HL-60 (cell line): Measurements from ENCODE around the gene SLC17A3.

Experiments used
- DNase-seq, 2 experiments: peaks; one replicate each; pipeline ENCODE4 v3.0.0-alpha.2; 2010 to 2020; ENCODE audit warnings: low read depth in 1 of 2, low spot score in 1 of 2
- H3K27ac ChIP-seq: fragments of 250-450 bp; sonication (Bioruptor Pico); replicated peaks from 2 replicates; pipeline ENCODE4 v1.5.1; 2020; ENCODE audit warnings: mild to moderate bottlenecking, moderate library complexity
- H3K27me3 ChIP-seq: fragments of 250-450 bp; sonication (Bioruptor Pico); 2 replicates; pipeline ENCODE4 v1.5.1; 2021; ENCODE audit warnings: mild to moderate bottlenecking, moderate library complexity; ENCODE audit not compliant: insufficient read depth, poor library complexity, severe bottlenecking
- H3K4me3 ChIP-seq: replicated peaks from 2 replicates; pipeline ENCODE4 v1.5.1; 2011; ENCODE audit warnings: mild to moderate bottlenecking, control low read depth, low read length; ENCODE audit not compliant: insufficient read depth
- CTCF ChIP-seq: IDR thresholded peaks from one replicate; pipeline ENCODE4 v1.5.1; 2011; ENCODE audit warnings: low read length, control low read depth, inconsistent platforms; ENCODE audit not compliant: insufficient read depth
- GABPA ChIP-seq: IDR thresholded peaks from 2 replicates; pipeline ENCODE4 v1.6.1; 2012; ENCODE audit warnings: low read depth
- POLR2AphosphoS5 ChIP-seq: IDR thresholded peaks from 2 replicates; pipeline ENCODE4 v1.6.1; 2012; ENCODE audit warnings: low read depth
- REST ChIP-seq: IDR thresholded peaks from 2 replicates; pipeline ENCODE4 v1.6.1; 2012; ENCODE audit warnings: low read depth; ENCODE audit not compliant: insufficient replicate concordance
- SPI1 ChIP-seq: IDR thresholded peaks from 2 replicates; pipeline ENCODE4 v1.6.1; 2012; ENCODE audit warnings: low read depth, mild to moderate bottlenecking, borderline replicate concordance

Gene SLC17A3

GRCh38 chr6:25919657-25920056 is 45.6 kb upstream of the SLC17A3 start:
- Histone ChIP-seq H3K4me3 (no peak overlapping the region), H3K27ac (no peak overlapping the region), H3K27me3 (no peaks in the 10 kb centered on the region)
- DNase-seq: no peak
- no peak for TF ChIP-seq CTCF
- no peak for TF ChIP-seq REST

- TF ChIP-seq GABPA (no peak), REST (no peak), SPI1 (no peak), CTCF (no peak), POLR2AphosphoS5 (no peak)
- H3K4me3 ChIP-seq: no peak overlapping the region
- no peak for DNase-seq
- no peak overlapping the region for H3K27ac ChIP-seq
- no peaks in the 10 kb centered on the region for H3K27me3 ChIP-seq
Measured at GRCh38 chr6:25918083-25918683, 44.1 kb upstream of the SLC17A3 start.

GRCh38 chr6:25916789-25917490 is 42.9 kb upstream of the SLC17A3 start:
- Histone ChIP-seq H3K27ac (no peak overlapping the region), H3K4me3 (no peak overlapping the region), H3K27me3 (no peaks in the 10 kb centered on the region)
- TF ChIP-seq SPI1: no peak
- no peak for TF ChIP-seq POLR2AphosphoS5
- no peak for TF ChIP-seq REST
- TF ChIP-seq CTCF: no peak
- TF ChIP-seq GABPA: no peak
- no peak for DNase-seq
